CD14-positive monocyte (primary cell): ENCODE results near the gene TP73. TPM values are rescaled to one million over a fixed set of nuclear protein-coding genes. Genes with fewer than 3 reads are reported as not detected.

ENCODE experiments used
- DNase-seq, 3 donors: peaks; one replicate each; pipeline ENCODE4 v3.0.0-alpha.2; 2011 to 2022
- H2AFZ ChIP-seq: 2 replicates; pipeline ENCODE4 v1.6.0; 2012; ENCODE audit warnings: mild to moderate bottlenecking, low read depth, low read length, inconsistent platforms; ENCODE audit not compliant: insufficient read depth, poor library complexity, severe bottlenecking
- H3K27ac ChIP-seq, 2 donors: 1 replicate in 1 of 2; 2 replicates in 1 of 2; pipeline ENCODE4 v1.5.1; 2012 to 2013; ENCODE audit warnings: low read length in 2 of 2, control low read depth in 1 of 2, inconsistent platforms in 1 of 2, low read depth in 1 of 2, mild to moderate bottlenecking in 1 of 2
- H3K27me3 ChIP-seq, 2 donors: one replicate each; pipeline versions ENCODE4 v1.6.0 to v1.6.1; 2011 to 2013; ENCODE audit warnings: low read length in 2 of 2; ENCODE audit not compliant: control insufficient read depth in 2 of 2, insufficient read depth in 2 of 2
- H3K36me3 ChIP-seq, 2 donors: replicated peaks in 1 of 2; 1 replicate in 1 of 2; 2 replicates in 1 of 2; pipeline versions ENCODE4 v1.5.1 to v1.6.1; 2012 to 2013; ENCODE audit warnings: low read length in 2 of 2, control low read depth in 1 of 2, inconsistent platforms in 1 of 2, mild to moderate bottlenecking in 1 of 2; ENCODE audit not compliant: insufficient read depth in 2 of 2, control insufficient read depth in 1 of 2
- H3K4me1 ChIP-seq, 2 donors: 1 replicate in 1 of 2; 2 replicates in 1 of 2; pipeline versions ENCODE4 v1.5.1 to v1.6.1; 2012 to 2013; ENCODE audit warnings: low read length in 2 of 2, control low read depth in 1 of 2, inconsistent platforms in 1 of 2, mild to moderate bottlenecking in 1 of 2, moderate library complexity in 1 of 2; ENCODE audit not compliant: insufficient read depth in 2 of 2, control insufficient read depth in 1 of 2
- H3K4me2 ChIP-seq: replicated peaks from 2 replicates; pipeline ENCODE3; 2012; ENCODE audit warnings: low read length, moderate library complexity, mild to moderate bottlenecking; ENCODE audit not compliant: poor library complexity, severe bottlenecking; ENCODE audit errors: extremely low read depth
- H3K4me3 ChIP-seq, 3 experiments: fragments of 200-600 bp in 1 of 3; sonication (generic) in 1 of 3; replicated peaks in 1 of 3; 1 replicate in 2 of 3; 2 replicates in 1 of 3; pipeline ENCODE4 v1.5.1; 2011 to 2013; ENCODE audit warnings: low read length in 3 of 3, mild to moderate bottlenecking in 3 of 3, control low read depth in 2 of 3, low read depth in 2 of 3, inconsistent platforms in 1 of 3, moderate library complexity in 1 of 3
- H3K79me2 ChIP-seq: 2 replicates; pipeline ENCODE4 v1.6.0; 2012; ENCODE audit warnings: mild to moderate bottlenecking, control low read depth, inconsistent platforms, low read length, moderate library complexity; ENCODE audit not compliant: insufficient read depth
- H3K9ac ChIP-seq: 2 replicates; pipeline ENCODE4 v1.6.0; 2017; ENCODE audit warnings: low read length, mild to moderate bottlenecking; ENCODE audit not compliant: insufficient read depth, poor library complexity, severe bottlenecking
- H3K9me3 ChIP-seq, 2 donors: replicated peaks in 1 of 2; 1 replicate in 1 of 2; 2 replicates in 1 of 2; pipeline versions ENCODE4 v1.5.1 to v1.6.1; 2012 to 2013; ENCODE audit warnings: low read length in 2 of 2, control low read depth in 1 of 2; ENCODE audit not compliant: control insufficient read depth in 1 of 2, insufficient read depth in 1 of 2
- H4K20me1 ChIP-seq: 2 replicates; pipeline ENCODE4 v1.6.0; 2012; ENCODE audit warnings: mild to moderate bottlenecking, low read length, control low read depth, moderate library complexity; ENCODE audit not compliant: insufficient read depth
- H3K27ac Mint-ChIP-seq, 7 donors: one replicate each; pipeline ENCODE4 v1.8.0; 2020; ENCODE audit warnings: mild to moderate bottlenecking in 7 of 7, mixed read lengths in 7 of 7, moderate library complexity in 6 of 7, inconsistent platforms in 2 of 7
- H3K27me3 Mint-ChIP-seq, 3 donors: one replicate each; pipeline ENCODE4 v1.8.0; 2021 to 2022; ENCODE audit warnings: low read depth in 3 of 3, mild to moderate bottlenecking in 3 of 3, mixed read lengths in 3 of 3, moderate library complexity in 3 of 3, inconsistent platforms in 1 of 3
- H3K36me3 Mint-ChIP-seq, 2 donors: one replicate each; pipeline ENCODE4 v1.8.0; 2020; ENCODE audit warnings: mixed read lengths in 2 of 2, inconsistent platforms in 1 of 2, mild to moderate bottlenecking in 1 of 2
- H3K4me1 Mint-ChIP-seq: one replicate; pipeline ENCODE4 v1.8.0; 2020; ENCODE audit warnings: mild to moderate bottlenecking, mixed read lengths
- H3K4me3 Mint-ChIP-seq, 2 donors: one replicate each; pipeline ENCODE4 v1.8.0; 2020; ENCODE audit warnings: mild to moderate bottlenecking in 2 of 2, mixed read lengths in 2 of 2, moderate library complexity in 1 of 2
- H3K9me3 Mint-ChIP-seq, 7 donors: one replicate each; pipeline ENCODE4 v1.8.0; 2020 to 2022; ENCODE audit warnings: mixed read lengths in 7 of 7, mild to moderate bottlenecking in 6 of 7, moderate library complexity in 6 of 7, inconsistent platforms in 2 of 7
- CTCF ChIP-seq: fragments of 200-600 bp; IDR thresholded peaks from one replicate; pipeline ENCODE4 v1.8.0; 2022; ENCODE audit warnings: antibody characterized with exemption, mild to moderate bottlenecking
- WGBS: methylation state at CpG from one replicate; pipeline ENCODE4 v1.1.5; 2013; ENCODE audit warnings: missing lambda C conversion rate; ENCODE audit not compliant: insufficient coverage; 5-methylcytosine and 5-hydroxymethylcytosine counted together
- intact Hi-C, 2 donors: fragments of 100-400 bp; cut with micrococcal nuclease; formaldehyde crosslinking; loops; one replicate each; pipeline versions ENCODE4 v1.15.0 to v1.15.1; 2023
- polyA plus RNA-seq, 3 donors: library from polyadenylated mRNA; depleted of rRNA in 1 of 3; unstranded in 2 of 3; stranded (reverse) in 1 of 3; fragments of 300-500 nt in 2 of 3; fragments of >200 nt in 1 of 3; fragmentation: Illumina TruSeq in 2 of 3; gene quantifications; 1 replicate in 2 of 3; 2 replicates in 1 of 3; pipeline ENCODE4 v1.2.3, GENCODE V29; 2012 to 2021

The TP73 gene
- polyA plus RNA-seq, 3 donors: 0.21 to 0.42 TPM; not detected in 1

- Histone ChIP-seq H3K27ac (no peak overlapping the region), H3K4me1 (peaks cover 19 to 32% of the 10 kb centered on the region in 2 donors), H3K4me3 (peak overlapping the region in 2 of 3 experiments; percentile 29 to 78), H3K79me2 (no peaks in the 10 kb centered on the region), H3K9ac (peak overlapping the region; percentile 54), H3K27me3 (peaks cover 0 to 27% of the 10 kb centered on the region in 2 donors), H3K9me3 (no peaks in the 10 kb centered on the region), H3K36me3 (no peaks in the 10 kb centered on the region), H4K20me1 (no peaks in the 10 kb centered on the region), H3K4me2 (peak overlapping the region; percentile 92), H2AFZ (peak overlapping the region; percentile 72)
- Mint-ChIP-seq H3K27me3 (peaks cover 17 to 43% (median 19%) of the 10 kb centered on the region in 3 donors), H3K4me1 (peaks cover 20% of the 10 kb centered on the region), H3K36me3 (no peaks in the 10 kb centered on the region), H3K27ac (peak overlapping the region in 1 of 7 donors; percentile 12), H3K9me3 (peaks cover 0 to 3% (median 0%) of the 10 kb centered on the region in 7 donors), H3K4me3 (peak overlapping the region; percentile 68 to 75)
- 89% methylated on average over 12 of the region's 32 CpGs for WGBS
- no peak for DNase-seq
- TF ChIP-seq CTCF: no peak
- intact Hi-C loops: loop anchor here (5.0 to 10.0 kb wide), 3 partner anchors 131 to 147 kb away; partner anchors contain the start of genes C1orf174 (in 2 of the 2) and TPRG1L (in 1 of the 2)
Measured at GRCh38 chr1:3771108-3772026, 119.1 kb downstream of the TP73 start.

GRCh38 chr1:3772027-3772714 is 119.9 kb downstream of the TP73 start:
- no peak for TF ChIP-seq CTCF
- peak overlapping the region; percentile 92 for H3K4me2 ChIP-seq
- no peak overlapping the region for H3K27ac Mint-ChIP-seq
- no peaks in the 10 kb centered on the region for H3K79me2 ChIP-seq
- no peaks in the 10 kb centered on the region for H4K20me1 ChIP-seq
- H3K9me3 Mint-ChIP-seq: peaks cover 0 to 3% (median 0%) of the 10 kb centered on the region in 7 donors
- DNase-seq: peak; percentile 67 to 80 (median 74)
- no peak overlapping the region for H3K27ac ChIP-seq
- peak overlapping the region; percentile 54 for H3K9ac ChIP-seq
- no peaks in the 10 kb centered on the region for H3K36me3 Mint-ChIP-seq
- intact Hi-C loops: loop anchor here (5.0 to 10.0 kb wide), 3 partner anchors 130 to 147 kb away; partner anchors contain the start of genes C1orf174 (in 2 of the 2) and TPRG1L (in 1 of the 2)
- peak overlapping the region; percentile 29 to 78 (median 48) for H3K4me3 ChIP-seq
- peaks cover 0 to 27% of the 10 kb centered on the region in 2 donors for H3K27me3 ChIP-seq
- H3K9me3 ChIP-seq: no peaks in the 10 kb centered on the region
- peaks cover 20% of the 10 kb centered on the region for H3K4me1 Mint-ChIP-seq
- peaks cover 19 to 32% of the 10 kb centered on the region in 2 donors for H3K4me1 ChIP-seq
- H3K27me3 Mint-ChIP-seq: peaks cover 17 to 40% (median 19%) of the 10 kb centered on the region in 3 donors
- H3K4me3 Mint-ChIP-seq: peak overlapping the region; percentile 68 to 75
- no peaks in the 10 kb centered on the region for H3K36me3 ChIP-seq
- under 1% methylated on average over 40 of the region's 61 CpGs for WGBS
- peak overlapping the region; percentile 83 for H2AFZ ChIP-seq
